SHP77 treated with DMSO at 0.1 percent for 48 hours (cell line): ENCODE measurements around the gene CARMIL1.
"Not testable (repeated sequence)": the region's sequence is repeated elsewhere in the genome, so short reads cannot be mapped to it uniquely, and the experiment has no call there.

Experiments
- DNase-seq: peaks from one replicate; lab custom pipeline; 2025; lab: John Stamatoyannopoulos, UW

CARMIL1 gene

GRCh38 chr6:25578538-25578937, 299.4 kb downstream of the CARMIL1 start:
- no peak for DNase-seq

- DNase-seq = no peak
Observed at GRCh38 chr6:25579391-25579883, 300.3 kb downstream of the CARMIL1 start.

GRCh38 chr6:25579902-25580495, 300.8 kb downstream of the CARMIL1 start:
- no peak for DNase-seq

GRCh38 chr6:25582101-25582500, 302.9 kb downstream of the CARMIL1 start:
- DNase-seq = no peak

GRCh38 chr6:25583099-25583498, 303.9 kb downstream of the CARMIL1 start:
- DNase-seq = no peak

GRCh38 chr6:25583906-25584305, 304.7 kb downstream of the CARMIL1 start:
- no peak for DNase-seq

GRCh38 chr6:25585225-25585624, 306.1 kb downstream of the CARMIL1 start:
- DNase-seq = no peak

GRCh38 chr6:25586119-25586518, 306.9 kb downstream of the CARMIL1 start:
- DNase-seq = not testable (repeated sequence)

- DNase-seq = no peak
Observed at GRCh38 chr6:25586927-25587326, 307.8 kb downstream of the CARMIL1 start.

GRCh38 chr6:25590986-25591385, 311.8 kb downstream of the CARMIL1 start:
- peak; percentile 81 for DNase-seq

- DNase-seq = no peak
Observed at GRCh38 chr6:25596928-25597818, 318.0 kb downstream of the CARMIL1 start.

GRCh38 chr6:25599516-25600085, 320.4 kb downstream of the CARMIL1 start:
- DNase-seq = no peak

GRCh38 chr6:25601800-25602673, 322.9 kb downstream of the CARMIL1 start:
- DNase-seq = peak; percentile 72

GRCh38 chr6:25602674-25602982, 323.5 kb downstream of the CARMIL1 start:
- DNase-seq = no peak

- DNase-seq = no peak
Observed at GRCh38 chr6:25603251-25603650, 324.1 kb downstream of the CARMIL1 start.

GRCh38 chr6:25606151-25606550, 327.0 kb downstream of the CARMIL1 start:
- DNase-seq = peak; percentile 29

GRCh38 chr6:25608558-25609174, 329.5 kb downstream of the CARMIL1 start:
- no peak for DNase-seq

- no peak for DNase-seq
Observed at GRCh38 chr6:25612666-25613065, 333.5 kb downstream of the CARMIL1 start.

GRCh38 chr6:25613415-25613814, 334.2 kb downstream of the CARMIL1 start:
- DNase-seq = no peak

- no peak for DNase-seq
Observed at GRCh38 chr6:25614052-25614451, 334.9 kb downstream of the CARMIL1 start.

- DNase-seq = no peak
Observed at GRCh38 chr6:25615471-25615870, 336.3 kb downstream of the CARMIL1 start.

- no peak for DNase-seq
Observed at GRCh38 chr6:25617997-25618396, 338.8 kb downstream of the CARMIL1 start.
